Liver (tissue), 9 donors: ENCODE measurements around the gene CACNA1C. TPM values are rescaled to one million over a fixed set of nuclear protein-coding genes. Genes with fewer than 3 reads are reported as not detected.

Source experiments
- DNase-seq: peaks from one replicate; pipeline ENCODE4 v3.0.0-alpha.2; 2017; ENCODE audit warnings: low spot score
- H3K27ac ChIP-seq, 2 donors: one replicate each; pipeline ENCODE4 v1.7.0; 2013; ENCODE audit warnings: inconsistent platforms in 2 of 2, low read length in 2 of 2, control low read depth in 1 of 2, low read depth in 1 of 2, mild to moderate bottlenecking in 1 of 2
- H3K27me3 ChIP-seq, 4 donors: one replicate each; pipeline versions ENCODE4 v1.6.1 to v1.7.0; 2013; ENCODE audit warnings: low read length in 3 of 4, inconsistent platforms in 1 of 4, mild to moderate bottlenecking in 1 of 4, moderate library complexity in 1 of 4; ENCODE audit not compliant: control insufficient read depth in 4 of 4, insufficient read depth in 4 of 4
- H3K36me3 ChIP-seq, 4 donors: one replicate each; pipeline versions ENCODE4 v1.6.1 to v1.7.0; 2013; ENCODE audit warnings: low read length in 3 of 4, mild to moderate bottlenecking in 3 of 4, low read depth in 1 of 4, moderate library complexity in 1 of 4; ENCODE audit not compliant: control insufficient read depth in 4 of 4, insufficient read depth in 3 of 4
- H3K4me1 ChIP-seq, 4 donors: one replicate each; pipeline versions ENCODE4 v1.6.1 to v1.7.0; 2013; ENCODE audit warnings: low read length in 3 of 4, mild to moderate bottlenecking in 3 of 4, moderate library complexity in 1 of 4; ENCODE audit not compliant: control insufficient read depth in 4 of 4, insufficient read depth in 4 of 4
- H3K4me3 ChIP-seq, 3 donors: one replicate each; pipeline versions ENCODE4 v1.6.1 to v1.7.0; 2013; ENCODE audit warnings: low read length in 3 of 3, control low read depth in 1 of 3, low read depth in 1 of 3, mild to moderate bottlenecking in 1 of 3
- H3K9ac ChIP-seq, 2 donors: one replicate each; pipeline ENCODE4 v1.7.0; 2013; ENCODE audit warnings: low read length in 2 of 2, mild to moderate bottlenecking in 2 of 2, moderate library complexity in 2 of 2, control low read depth in 1 of 2, low read depth in 1 of 2
- H3K9me3 ChIP-seq, 4 donors: one replicate each; pipeline versions ENCODE4 v1.6.1 to v1.7.0; 2013; ENCODE audit warnings: low read length in 3 of 4; ENCODE audit not compliant: control insufficient read depth in 4 of 4
- FOXA1 ChIP-seq: IDR thresholded peaks from 2 replicates; pipeline ENCODE4 v1.6.1; 2016; ENCODE audit warnings: antibody characterized with exemption
- GABPA ChIP-seq, 2 donors: IDR thresholded peaks in 1 of 2; conservative IDR thresholded peaks in 1 of 2; 2 replicates each; pipeline ENCODE4 v1.6.1; 2016; ENCODE audit warnings: antibody characterized with exemption in 2 of 2, mild to moderate bottlenecking in 1 of 2, moderate library complexity in 1 of 2
- HNF4A ChIP-seq, 2 donors: conservative IDR thresholded peaks; 2 replicates each; pipeline ENCODE4 v1.6.1; 2016; ENCODE audit warnings: antibody characterized with exemption in 2 of 2, mild to moderate bottlenecking in 2 of 2
- JUND ChIP-seq, 2 donors: IDR thresholded peaks; 2 replicates each; pipeline ENCODE4 v1.6.1; 2016; ENCODE audit warnings: antibody characterized with exemption in 2 of 2
- NR2F2 ChIP-seq: IDR thresholded peaks from 2 replicates; pipeline ENCODE4 v1.6.1; 2016; ENCODE audit warnings: antibody characterized with exemption
- RAD21 ChIP-seq, 2 donors: IDR thresholded peaks; 2 replicates each; pipeline ENCODE4 v1.6.1; 2016; ENCODE audit warnings: antibody characterized with exemption in 2 of 2, mild to moderate bottlenecking in 2 of 2
- RXRA ChIP-seq, 2 donors: IDR thresholded peaks; 2 replicates each; pipeline ENCODE4 v1.6.1; 2017 to 2018; ENCODE audit warnings: antibody characterized with exemption in 2 of 2, mild to moderate bottlenecking in 1 of 2
- SP1 ChIP-seq: IDR thresholded peaks from 2 replicates; pipeline ENCODE4 v1.6.1; 2018; ENCODE audit warnings: antibody characterized with exemption, mild to moderate bottlenecking
- TAF1 ChIP-seq: conservative IDR thresholded peaks from 2 replicates; pipeline ENCODE4 v1.6.1; 2016; ENCODE audit warnings: antibody characterized with exemption, mild to moderate bottlenecking
- YY1 ChIP-seq: IDR thresholded peaks from 2 replicates; pipeline ENCODE4 v1.6.1; 2016; ENCODE audit warnings: antibody characterized with exemption, mild to moderate bottlenecking
- WGBS: extraction: QIAGEN DNeasy Blood & Tissue Kit; methylation state at CpG from one replicate; pipeline ENCODE4 v1.1.7; 2013; 5-methylcytosine and 5-hydroxymethylcytosine counted together
- polyA plus RNA-seq, 2 donors: library from polyadenylated mRNA; stranded (reverse) in 1 of 2; unstranded in 1 of 2; fragments of 200-250 nt in 1 of 2; fragments of >200 nt in 1 of 2; fragmentation: Nextera tagmentation in 1 of 2; extraction: Ambion mirVana in 1 of 2; gene quantifications; one replicate each; pipeline versions ENCODE4 v1.2.1 to v1.2.3, GENCODE V29; 2013 to 2015
- total RNA-seq, 2 donors: library from RNA; depleted of rRNA; stranded (reverse); fragments of >200 nt; gene quantifications; one replicate each; pipeline ENCODE4 v1.2.3, GENCODE V29; 2014
- TF ChIP-seq, protein P1 (sequence below): IDR thresholded peaks from 2 replicates; pipeline ENCODE4 v1.6.1; 2016; ENCODE audit warnings: antibody characterized with exemption
- TF ChIP-seq, protein P2 (sequence below): IDR thresholded peaks from 2 replicates; pipeline ENCODE4 v1.6.1; 2016; ENCODE audit warnings: antibody characterized with exemption
- donor health status: healthy.
- donor health status: healthy.
- donor health status: healthy.
- donor health status: healthy.
- donor health status: healthy.

Gene CACNA1C
- total and polyA plus RNA-seq, 4 donors, result 0.23 to 1.9 (median 0.41) TPM

DNA sequence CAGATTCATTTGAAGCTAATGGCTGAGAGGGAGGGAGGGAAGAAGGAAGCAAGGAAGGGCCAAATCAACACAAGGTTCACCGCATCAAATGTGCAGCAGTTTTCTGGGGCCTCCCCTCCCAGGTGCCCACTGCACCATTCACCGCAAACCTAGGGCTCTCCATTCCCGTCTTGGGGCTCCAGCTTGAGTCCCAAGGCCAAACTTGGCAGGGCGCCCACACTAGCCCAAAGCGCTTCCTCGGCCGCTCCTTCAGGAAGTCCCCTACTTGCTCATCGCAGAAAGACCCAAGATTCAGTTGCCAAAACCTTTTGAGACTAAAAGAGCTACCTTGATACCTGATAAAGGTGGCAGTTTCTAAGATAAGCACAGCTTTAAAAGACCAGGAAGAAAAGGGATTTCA is 601.5 kb downstream of the CACNA1C start:
- WGBS, result 81% methylated on average over 8 of the region's 8 CpGs
- Histone ChIP-seq H3K4me3 (no peak overlapping the region), H3K27me3 (no peaks in the 10 kb centered on the region), H3K36me3 (no peaks in the 10 kb centered on the region), H3K4me1 (no peaks in the 10 kb centered on the region), H3K9me3 (peaks cover 0 to 3% (median 0%) of the 10 kb centered on the region in 4 donors), H3K27ac (no peak overlapping the region), H3K9ac (no peak overlapping the region)
- DNase-seq, result no peak
- TF ChIP-seq NR2F2, result no peak
- TF ChIP-seq TAF1, result no peak
- TF ChIP-seq, protein P1, sequence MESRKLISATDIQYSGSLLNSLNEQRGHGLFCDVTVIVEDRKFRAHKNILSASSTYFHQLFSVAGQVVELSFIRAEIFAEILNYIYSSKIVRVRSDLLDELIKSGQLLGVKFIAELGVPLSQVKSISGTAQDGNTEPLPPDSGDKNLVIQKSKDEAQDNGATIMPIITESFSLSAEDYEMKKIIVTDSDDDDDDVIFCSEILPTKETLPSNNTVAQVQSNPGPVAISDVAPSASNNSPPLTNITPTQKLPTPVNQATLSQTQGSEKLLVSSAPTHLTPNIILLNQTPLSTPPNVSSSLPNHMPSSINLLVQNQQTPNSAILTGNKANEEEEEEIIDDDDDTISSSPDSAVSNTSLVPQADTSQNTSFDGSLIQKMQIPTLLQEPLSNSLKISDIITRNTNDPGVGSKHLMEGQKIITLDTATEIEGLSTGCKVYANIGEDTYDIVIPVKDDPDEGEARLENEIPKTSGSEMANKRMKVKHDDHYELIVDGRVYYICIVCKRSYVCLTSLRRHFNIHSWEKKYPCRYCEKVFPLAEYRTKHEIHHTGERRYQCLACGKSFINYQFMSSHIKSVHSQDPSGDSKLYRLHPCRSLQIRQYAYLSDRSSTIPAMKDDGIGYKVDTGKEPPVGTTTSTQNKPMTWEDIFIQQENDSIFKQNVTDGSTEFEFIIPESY, result no peak
- TF ChIP-seq, protein P2, sequence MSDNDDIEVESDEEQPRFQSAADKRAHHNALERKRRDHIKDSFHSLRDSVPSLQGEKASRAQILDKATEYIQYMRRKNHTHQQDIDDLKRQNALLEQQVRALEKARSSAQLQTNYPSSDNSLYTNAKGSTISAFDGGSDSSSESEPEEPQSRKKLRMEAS, result no peak

DNA sequence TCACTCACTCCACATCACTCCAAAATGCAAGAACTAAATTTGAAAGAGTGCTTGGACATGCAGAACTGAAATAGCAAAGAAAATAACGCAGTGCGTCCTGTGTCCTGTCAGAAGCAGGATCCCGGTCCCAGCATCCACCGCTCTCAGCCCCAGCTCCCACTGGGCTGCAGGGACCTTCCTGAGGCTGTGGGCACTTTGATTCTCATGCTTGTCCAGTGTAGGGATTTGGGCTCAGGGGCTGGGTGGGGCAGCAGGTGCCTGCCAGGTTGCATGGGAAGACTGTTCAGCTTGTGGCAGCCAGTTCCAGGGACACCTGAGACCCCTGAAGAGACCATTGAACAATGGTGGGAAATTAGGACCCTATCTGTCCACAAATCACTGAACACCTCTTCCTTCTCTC is 602.0 kb downstream of the CACNA1C start:
- Histone ChIP-seq H3K27ac (no peak overlapping the region), H3K36me3 (no peaks in the 10 kb centered on the region), H3K27me3 (no peaks in the 10 kb centered on the region), H3K4me3 (no peak overlapping the region), H3K9me3 (peaks cover 0 to 3% (median 0%) of the 10 kb centered on the region in 4 donors), H3K4me1 (no peaks in the 10 kb centered on the region), H3K9ac (no peak overlapping the region)
- TF ChIP-seq FOXA1 (no peak), HNF4A (conservative IDR thresholded peaks at IDR 0.05) (no peak)
- no peak for DNase-seq
- 58% methylated on average over 4 of the region's 4 CpGs for WGBS

DNA sequence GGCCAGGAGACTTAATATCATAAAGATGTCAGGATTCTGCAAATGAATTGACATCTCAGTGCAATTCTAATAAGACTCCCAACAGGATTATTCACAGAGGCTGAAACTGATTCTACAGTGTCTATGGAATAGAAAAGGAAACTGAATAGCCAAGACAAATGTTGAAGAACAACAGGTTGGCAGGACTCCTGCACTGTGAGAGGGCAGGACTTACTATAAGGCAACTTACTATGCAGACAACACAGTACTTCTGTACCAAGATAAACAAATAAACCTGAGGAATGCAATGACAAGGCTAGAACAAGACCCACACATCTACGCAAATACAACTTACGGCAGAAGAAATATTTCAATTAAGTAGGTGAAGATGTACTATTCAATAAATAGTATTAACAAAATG is 609.7 kb downstream of the CACNA1C start:
- H3K27me3 ChIP-seq, result no peaks in the 10 kb centered on the region
- no peak overlapping the region for H3K9ac ChIP-seq
- no peaks in the 10 kb centered on the region for H3K36me3 ChIP-seq
- no peak for DNase-seq
- no peak overlapping the region for H3K4me3 ChIP-seq
- H3K4me1 ChIP-seq, result no peaks in the 10 kb centered on the region
- TF ChIP-seq SP1, result no peak
- TF ChIP-seq RXRA (IDR thresholded peaks at IDR 0.05), result no peak
- TF ChIP-seq HNF4A (conservative IDR thresholded peaks at IDR 0.05), result no peak
- TF ChIP-seq YY1, result no peak
- TF ChIP-seq JUND (IDR thresholded peaks at IDR 0.05), result no peak
- no peak for TF ChIP-seq GABPA (IDR thresholded peaks at IDR 0.05 in 1 of 2, conservative IDR thresholded peaks at IDR 0.05 in 1 of 2)
- TF ChIP-seq TAF1, result no peak
- no peak for TF ChIP-seq RAD21 (IDR thresholded peaks at IDR 0.05)
- no peak overlapping the region for H3K27ac ChIP-seq
- no peaks in the 10 kb centered on the region for H3K9me3 ChIP-seq
- WGBS, result 91% methylated on average over 2 of the region's 2 CpGs
